GM18498 (cell line): ENCODE results near the gene RERE.
A peak's percentile ranks its signal among the peaks of the same experiment; 100 is the strongest.
"Not testable (repeated sequence)": the region's sequence is repeated elsewhere in the genome, so short reads cannot be mapped to it uniquely, and the experiment has no call there.

Experiments
- ATAC-seq: cut with Tn5 transposase; IDR thresholded peaks from one replicate; pipeline ENCODE4 v1.9.1; 2021; ENCODE audit warnings: mild to moderate bottlenecking, moderate library complexity; ENCODE audit not compliant: unreplicated experiment

RERE gene

GRCh38 chr1:8807004-8807403 is 10.4 kb downstream of the RERE start:
- ATAC-seq = no peak

GRCh38 chr1:8800416-8800815 is 17.0 kb downstream of the RERE start:
- ATAC-seq = no peak

- ATAC-seq = no peak
Measured at GRCh38 chr1:8797216-8797615, 20.2 kb downstream of the RERE start.

- no peak for ATAC-seq
Measured at GRCh38 chr1:8796812-8797211, 20.6 kb downstream of the RERE start.

GRCh38 chr1:8794605-8795004 is 22.8 kb downstream of the RERE start:
- no peak for ATAC-seq

GRCh38 chr1:8791819-8792218 is 25.6 kb downstream of the RERE start:
- no peak for ATAC-seq

- no peak for ATAC-seq
Measured at GRCh38 chr1:8790987-8791386, 26.5 kb downstream of the RERE start.

GRCh38 chr1:8790478-8790877 is 27.0 kb downstream of the RERE start:
- ATAC-seq = no peak

- no peak for ATAC-seq
Measured at GRCh38 chr1:8789314-8790214, 27.9 kb downstream of the RERE start.

GRCh38 chr1:8787218-8787617 is 30.2 kb downstream of the RERE start:
- ATAC-seq = no peak

- not testable (repeated sequence) for ATAC-seq
Measured at GRCh38 chr1:8786204-8786603, 31.2 kb downstream of the RERE start.

GRCh38 chr1:8782955-8783354 is 34.5 kb downstream of the RERE start:
- no peak for ATAC-seq

GRCh38 chr1:8782001-8782620 is 35.3 kb downstream of the RERE start:
- no peak for ATAC-seq

GRCh38 chr1:8780405-8780804 is 37.0 kb downstream of the RERE start:
- no peak for ATAC-seq

GRCh38 chr1:8777867-8778266 is 39.6 kb downstream of the RERE start:
- ATAC-seq = no peak

GRCh38 chr1:8776104-8776503 is 41.3 kb downstream of the RERE start:
- no peak for ATAC-seq

GRCh38 chr1:8767006-8767405 is 50.4 kb downstream of the RERE start:
- no peak for ATAC-seq

- ATAC-seq = no peak
Measured at GRCh38 chr1:8765198-8765597, 52.2 kb downstream of the RERE start.

- ATAC-seq = peak; percentile 34
Measured at GRCh38 chr1:8764293-8764937, 53.0 kb downstream of the RERE start.

- ATAC-seq = peak; percentile 48
Measured at GRCh38 chr1:8763888-8764287, 53.6 kb downstream of the RERE start.

GRCh38 chr1:8754993-8755392 is 62.4 kb downstream of the RERE start:
- no peak for ATAC-seq

GRCh38 chr1:8754247-8754650 is 63.2 kb downstream of the RERE start:
- ATAC-seq = no peak
